ENCODE measurements around the gene NLRP9.

The NLRP9 gene

DNA sequence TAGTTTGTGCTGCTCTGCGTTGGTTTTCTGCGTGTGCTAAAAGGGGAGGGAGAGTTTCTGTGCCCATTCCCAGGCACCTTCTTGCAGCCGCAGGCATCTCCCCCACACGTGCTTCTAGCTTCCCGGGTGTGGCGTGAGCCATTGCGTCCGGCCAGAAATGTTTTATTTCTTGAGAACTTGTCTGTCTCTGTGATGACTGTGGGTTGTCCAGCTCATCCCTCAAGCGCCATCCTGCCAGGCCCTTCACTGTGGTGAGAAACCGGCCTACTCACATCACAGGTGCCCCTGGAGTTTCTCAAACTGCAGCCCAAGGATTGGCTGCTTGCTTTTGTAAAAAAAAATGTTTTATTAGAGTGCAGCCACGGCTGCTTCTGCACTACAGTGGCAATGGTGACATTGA is 39.0 kb downstream of the NLRP9 start:
- no peak overlapping the region for H3K27ac ChIP-seq
- TF ChIP-seq ZFX (IDR thresholded peaks at IDR 0.05; ENCODE audit: borderline replicate concordance), result no peak
- TF ChIP-seq, protein P1, sequence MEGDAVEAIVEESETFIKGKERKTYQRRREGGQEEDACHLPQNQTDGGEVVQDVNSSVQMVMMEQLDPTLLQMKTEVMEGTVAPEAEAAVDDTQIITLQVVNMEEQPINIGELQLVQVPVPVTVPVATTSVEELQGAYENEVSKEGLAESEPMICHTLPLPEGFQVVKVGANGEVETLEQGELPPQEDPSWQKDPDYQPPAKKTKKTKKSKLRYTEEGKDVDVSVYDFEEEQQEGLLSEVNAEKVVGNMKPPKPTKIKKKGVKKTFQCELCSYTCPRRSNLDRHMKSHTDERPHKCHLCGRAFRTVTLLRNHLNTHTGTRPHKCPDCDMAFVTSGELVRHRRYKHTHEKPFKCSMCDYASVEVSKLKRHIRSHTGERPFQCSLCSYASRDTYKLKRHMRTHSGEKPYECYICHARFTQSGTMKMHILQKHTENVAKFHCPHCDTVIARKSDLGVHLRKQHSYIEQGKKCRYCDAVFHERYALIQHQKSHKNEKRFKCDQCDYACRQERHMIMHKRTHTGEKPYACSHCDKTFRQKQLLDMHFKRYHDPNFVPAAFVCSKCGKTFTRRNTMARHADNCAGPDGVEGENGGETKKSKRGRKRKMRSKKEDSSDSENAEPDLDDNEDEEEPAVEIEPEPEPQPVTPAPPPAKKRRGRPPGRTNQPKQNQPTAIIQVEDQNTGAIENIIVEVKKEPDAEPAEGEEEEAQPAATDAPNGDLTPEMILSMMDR (IDR thresholded peaks at IDR 0.05), result no peak

DNA sequence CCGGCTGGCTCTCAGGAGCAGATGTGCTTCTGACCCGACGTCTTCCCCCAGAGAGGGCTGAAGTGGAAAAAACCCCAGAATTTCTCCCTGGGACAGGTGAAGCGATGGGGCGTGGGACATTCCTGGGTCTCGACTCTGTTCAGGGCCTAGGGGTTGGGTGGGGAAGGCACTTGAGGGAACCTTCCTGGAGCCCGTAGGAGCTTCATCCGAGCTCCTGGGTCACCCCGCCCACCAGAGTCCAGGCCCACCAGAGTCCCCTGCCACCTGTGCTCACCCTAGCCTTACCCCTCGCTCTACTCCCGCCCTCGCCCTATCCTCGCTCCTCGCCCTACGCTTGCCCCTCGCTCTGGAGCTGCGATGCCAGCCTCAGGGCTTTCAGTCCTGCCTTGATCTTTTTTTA is 39.9 kb downstream of the NLRP9 start:
- no peak overlapping the region for H3K27ac ChIP-seq
- no peak for TF ChIP-seq ZFX (IDR thresholded peaks at IDR 0.05; ENCODE audit: borderline replicate concordance)
- TF ChIP-seq, protein P1 (IDR thresholded peaks at IDR 0.05), result no peak

DNA sequence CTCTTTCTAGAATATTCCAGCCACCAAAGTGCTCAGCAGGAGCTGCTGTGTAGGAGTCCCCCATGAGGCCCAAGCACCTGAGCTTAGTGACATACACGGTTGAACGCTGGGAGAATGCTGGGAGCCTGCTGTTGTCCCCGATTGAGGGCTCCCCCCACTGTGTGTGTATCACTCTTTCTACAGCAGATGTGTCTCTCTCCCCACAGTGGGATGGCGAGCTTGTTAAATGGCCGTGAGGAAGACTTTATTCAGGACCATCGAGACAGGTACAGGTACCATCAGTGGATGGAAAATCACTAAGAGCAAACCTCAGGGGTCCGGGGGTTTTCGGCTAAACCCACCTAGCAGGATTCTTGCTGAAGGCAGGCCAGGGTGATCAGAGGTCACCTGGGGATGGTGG is 40.5 kb downstream of the NLRP9 start:
- no peak overlapping the region for H3K27ac ChIP-seq
- no peak for TF ChIP-seq ZFX (IDR thresholded peaks at IDR 0.05; ENCODE audit: borderline replicate concordance)
- TF ChIP-seq, protein P1 (IDR thresholded peaks at IDR 0.05), result no peak

DNA sequence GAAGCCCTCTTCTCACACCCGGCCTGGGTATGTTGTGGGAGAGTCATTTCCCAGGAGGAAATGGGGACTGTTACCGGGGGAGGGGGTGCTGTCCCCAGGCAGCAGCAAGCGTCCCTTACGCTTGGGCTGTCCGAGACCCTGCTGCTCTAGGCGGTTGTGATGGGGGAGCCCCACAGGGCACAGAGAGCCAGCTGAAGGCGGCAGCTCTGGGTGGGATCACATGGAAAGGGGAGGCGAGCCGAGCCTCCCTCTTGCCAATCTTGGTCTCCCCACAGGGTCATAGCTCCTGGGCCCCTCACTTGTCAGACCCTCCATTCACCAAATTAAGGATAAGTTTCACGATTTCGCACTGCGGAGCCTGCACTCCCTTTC is 41.1 kb downstream of the NLRP9 start:
- TF ChIP-seq ZFX (IDR thresholded peaks at IDR 0.05; ENCODE audit: borderline replicate concordance), result no peak
- TF ChIP-seq, protein P1 (IDR thresholded peaks at IDR 0.05), result no peak
- no peak overlapping the region for H3K27ac ChIP-seq

DNA sequence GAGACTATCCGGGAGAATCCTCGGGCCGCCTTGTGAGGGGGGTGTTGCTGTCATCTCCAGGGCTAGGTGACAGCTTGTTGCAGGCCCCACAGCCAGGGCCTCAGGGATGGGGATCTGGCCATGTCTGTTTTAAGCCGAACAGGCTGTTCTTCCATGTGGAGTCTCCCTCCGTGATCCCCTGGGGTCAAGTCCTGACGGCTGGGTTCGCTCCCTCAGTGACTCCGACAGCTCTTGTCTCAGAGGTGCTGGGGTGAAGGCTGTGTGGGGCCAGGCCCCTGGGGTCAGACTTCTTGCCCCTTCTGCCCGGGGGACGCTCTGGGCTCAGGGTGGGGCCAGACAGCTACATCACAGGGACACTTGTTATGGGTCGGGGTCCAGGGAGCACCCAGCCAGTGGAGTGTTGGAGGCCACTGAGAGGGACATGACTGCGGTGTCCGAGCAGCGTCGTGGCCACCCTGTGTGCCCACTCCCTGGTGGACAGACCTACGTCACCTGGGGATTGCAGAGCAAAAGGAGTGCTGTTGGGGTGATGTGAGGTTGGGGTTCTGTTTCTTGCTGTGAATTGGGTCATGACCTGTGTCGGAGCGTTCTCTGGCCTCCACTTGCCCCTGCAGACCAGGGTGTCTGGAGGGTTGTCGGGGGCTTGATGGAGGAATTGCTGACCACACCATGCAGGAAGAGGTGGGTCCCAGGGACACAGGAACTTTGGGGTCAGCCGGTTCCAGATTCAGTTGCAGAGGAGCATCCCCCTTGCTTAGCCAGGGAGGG is 41.7 kb downstream of the NLRP9 start:
- no peak overlapping the region for H3K27ac ChIP-seq
- TF ChIP-seq, protein P1 (IDR thresholded peaks at IDR 0.05), result no peak
- no peak for TF ChIP-seq ZFX (IDR thresholded peaks at IDR 0.05; ENCODE audit: borderline replicate concordance)

DNA sequence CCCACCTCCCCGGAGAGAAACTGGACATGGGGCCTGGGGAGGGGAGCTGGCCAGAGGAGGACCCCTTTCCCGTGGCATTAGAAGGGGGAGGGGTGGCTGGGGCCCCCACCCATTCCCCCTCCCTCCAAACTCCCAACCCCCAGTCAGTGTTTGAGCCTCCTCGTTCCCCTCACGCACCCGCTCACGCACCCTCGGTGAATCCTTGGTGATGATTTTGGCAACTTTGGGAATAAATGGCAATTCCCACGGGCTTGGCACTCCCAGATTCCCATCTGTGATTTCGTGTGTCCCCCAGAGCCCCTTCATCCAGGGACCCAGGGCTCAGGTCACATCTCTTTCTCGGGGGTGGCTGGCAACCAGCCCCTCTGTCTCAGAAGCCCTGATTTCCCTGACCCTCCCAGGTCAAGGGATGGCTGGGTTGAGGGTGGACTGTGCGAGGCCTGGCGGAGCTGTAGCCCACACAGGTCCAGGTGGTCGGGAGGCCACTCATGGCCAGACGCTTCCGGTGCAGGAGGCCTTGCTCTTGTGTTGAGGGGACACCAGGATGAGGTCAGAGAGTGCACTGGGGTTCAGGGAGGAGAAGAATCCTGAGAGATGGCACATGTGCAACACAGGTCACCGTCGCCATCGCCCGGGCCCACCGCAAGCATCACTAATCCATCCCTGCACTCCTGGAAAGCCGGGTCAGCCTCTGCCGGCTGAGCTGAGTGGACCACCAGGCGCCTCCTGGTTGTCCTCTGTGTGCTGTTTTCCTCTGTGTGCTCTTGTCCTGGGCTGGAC is 42.5 kb downstream of the NLRP9 start:
- H3K27ac ChIP-seq, result no peak overlapping the region
- TF ChIP-seq ZFX (IDR thresholded peaks at IDR 0.05; ENCODE audit: borderline replicate concordance), result no peak
- TF ChIP-seq, protein P1 (IDR thresholded peaks at IDR 0.05), result no peak

Measured in 22Rv1 (cell line).